Iris pigment epithelial cell (primary cell): ENCODE data around the gene PPP2R2C.

Experiments used
- DNase-seq: peaks from one replicate; pipeline ENCODE4 v3.0.0-alpha.2; 2011; ENCODE audit warnings: low read depth

The PPP2R2C gene

DNA sequence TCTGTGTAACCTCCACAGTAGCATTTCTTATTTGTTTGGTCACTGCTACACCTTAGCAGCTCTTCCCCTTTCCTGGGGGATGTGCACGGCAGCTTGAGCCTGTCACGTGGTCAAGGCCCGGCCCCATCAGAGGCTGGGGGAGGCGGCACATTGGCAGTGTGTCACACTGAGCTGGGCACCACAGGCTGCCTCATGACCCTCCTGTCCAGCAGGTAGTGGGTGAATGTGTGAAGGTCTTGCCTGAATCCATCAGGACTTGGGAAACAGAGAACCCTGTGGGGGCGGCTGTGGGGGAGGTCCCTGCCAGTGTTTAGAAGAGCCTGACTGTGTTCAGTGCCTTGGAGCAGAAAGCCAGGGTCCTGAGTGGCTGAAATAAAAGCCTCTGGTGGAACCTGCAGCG lies 169.5 kb downstream of the PPP2R2C start:
- no peak for DNase-seq

DNA sequence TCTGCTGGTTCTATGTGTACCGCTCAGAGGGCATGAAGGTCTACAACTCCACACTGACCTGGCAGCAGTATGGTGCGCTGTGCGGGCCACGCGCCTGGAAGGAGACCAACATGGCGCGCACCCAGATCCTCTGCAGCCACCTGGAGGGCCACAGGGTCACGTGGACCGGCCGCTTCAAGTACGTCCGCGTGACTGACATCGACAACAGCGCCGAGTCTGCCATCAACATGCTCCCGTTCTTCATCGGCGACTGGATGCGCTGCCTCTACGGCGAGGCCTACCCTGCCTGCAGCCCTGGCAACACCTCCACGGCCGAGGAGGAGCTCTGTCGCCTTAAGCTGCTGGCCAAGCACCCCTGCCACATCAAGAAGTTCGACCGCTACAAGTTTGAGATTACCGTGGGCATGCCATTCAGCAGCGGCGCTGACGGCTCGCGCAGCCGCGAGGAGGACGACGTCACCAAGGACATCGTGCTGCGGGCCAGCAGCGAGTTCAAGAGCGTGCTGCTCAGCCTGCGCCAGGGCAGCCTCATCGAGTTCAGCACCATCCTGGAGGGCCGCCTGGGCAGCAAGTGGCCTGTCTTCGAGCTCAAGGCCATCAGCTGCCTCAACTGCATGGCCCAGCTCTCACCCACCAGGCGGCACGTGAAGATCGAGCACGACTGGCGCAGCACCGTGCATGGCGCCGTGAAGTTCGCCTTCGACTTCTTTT lies 170.5 kb downstream of the PPP2R2C start:
- no peak for DNase-seq

DNA sequence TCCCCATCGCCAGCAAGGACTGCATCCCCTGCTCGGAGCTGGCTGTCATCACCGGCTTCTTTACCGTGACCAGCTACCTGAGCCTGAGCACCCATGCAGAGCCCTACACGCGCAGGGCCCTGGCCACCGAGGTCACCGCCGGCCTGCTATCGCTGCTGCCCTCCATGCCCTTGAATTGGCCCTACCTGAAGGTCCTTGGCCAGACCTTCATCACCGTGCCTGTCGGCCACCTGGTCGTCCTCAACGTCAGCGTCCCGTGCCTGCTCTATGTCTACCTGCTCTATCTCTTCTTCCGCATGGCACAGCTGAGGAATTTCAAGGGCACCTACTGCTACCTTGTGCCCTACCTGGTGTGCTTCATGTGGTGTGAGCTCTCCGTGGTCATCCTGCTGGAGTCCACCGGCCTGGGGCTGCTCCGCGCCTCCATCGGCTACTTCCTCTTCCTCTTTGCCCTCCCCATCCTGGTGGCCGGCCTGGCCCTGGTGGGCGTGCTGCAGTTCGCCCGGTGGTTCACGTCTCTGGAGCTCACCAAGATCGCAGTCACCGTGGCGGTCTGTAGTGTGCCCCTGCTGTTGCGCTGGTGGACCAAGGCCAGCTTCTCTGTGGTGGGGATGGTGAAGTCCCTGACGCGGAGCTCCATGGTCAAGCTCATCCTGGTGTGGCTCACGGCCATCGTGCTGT lies 171.2 kb downstream of the PPP2R2C start:
- no peak for DNase-seq

DNA sequence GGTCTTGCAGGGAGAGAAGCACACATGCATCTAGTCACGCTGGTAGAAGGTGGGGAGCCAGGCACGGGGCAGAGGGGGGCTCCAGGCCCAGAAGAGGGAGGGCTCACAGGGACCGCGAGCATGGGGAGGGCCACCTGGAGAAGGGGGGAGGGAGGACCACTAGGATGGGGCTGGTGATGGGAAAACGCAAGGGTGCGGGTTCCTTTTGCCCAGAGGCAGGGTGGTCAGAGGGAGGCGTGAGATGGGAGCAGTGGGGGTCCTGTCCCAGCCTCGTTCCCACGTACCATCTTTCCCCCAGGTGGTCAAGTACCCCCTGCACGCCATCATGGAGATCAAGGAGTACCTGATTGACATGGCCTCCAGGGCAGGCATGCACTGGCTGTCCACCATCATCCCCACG lies 172.1 kb downstream of the PPP2R2C start:
- DNase-seq, result no peak

DNA sequence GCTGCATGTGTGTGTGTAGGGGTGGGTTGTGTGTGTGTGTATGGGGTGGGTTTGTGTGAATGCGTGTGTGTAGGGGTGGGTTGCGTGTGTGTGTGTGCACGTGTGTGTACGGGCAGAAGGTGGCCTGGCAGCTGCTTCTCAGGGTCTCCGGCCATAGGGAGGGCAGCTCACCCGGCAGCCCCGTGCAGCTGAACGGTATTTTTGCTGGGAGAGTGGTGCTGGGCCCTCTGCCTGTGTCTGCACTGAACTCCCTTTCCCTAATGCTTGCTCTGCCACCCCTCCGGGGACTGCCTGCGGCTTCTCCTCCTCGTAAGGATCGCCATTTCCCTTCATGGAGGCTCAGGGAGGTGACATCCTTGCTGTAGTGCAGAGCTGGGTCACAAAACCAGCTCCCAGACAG lies 172.5 kb downstream of the PPP2R2C start:
- DNase-seq, result no peak

DNA sequence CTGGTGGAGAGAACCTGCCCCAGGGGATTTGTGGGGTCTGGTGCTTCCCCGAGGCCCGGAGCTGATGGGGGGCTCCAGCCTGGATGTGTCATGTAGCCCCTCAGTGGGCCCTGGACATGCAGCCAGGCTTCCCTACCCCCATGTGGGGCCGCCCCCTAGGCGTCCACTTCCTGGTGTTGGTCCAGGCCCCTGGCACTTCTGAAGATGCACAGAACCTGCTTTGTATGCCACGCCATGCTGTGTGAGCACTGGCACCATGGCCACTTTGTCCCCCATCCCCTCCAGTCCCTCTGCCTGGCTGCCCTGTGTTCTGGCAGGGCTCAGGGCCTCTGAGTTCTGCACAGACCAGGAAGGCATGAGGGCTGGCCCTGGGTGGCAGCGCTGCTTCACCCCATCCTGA lies 173.6 kb downstream of the PPP2R2C start:
- DNase-seq, result no peak

DNA sequence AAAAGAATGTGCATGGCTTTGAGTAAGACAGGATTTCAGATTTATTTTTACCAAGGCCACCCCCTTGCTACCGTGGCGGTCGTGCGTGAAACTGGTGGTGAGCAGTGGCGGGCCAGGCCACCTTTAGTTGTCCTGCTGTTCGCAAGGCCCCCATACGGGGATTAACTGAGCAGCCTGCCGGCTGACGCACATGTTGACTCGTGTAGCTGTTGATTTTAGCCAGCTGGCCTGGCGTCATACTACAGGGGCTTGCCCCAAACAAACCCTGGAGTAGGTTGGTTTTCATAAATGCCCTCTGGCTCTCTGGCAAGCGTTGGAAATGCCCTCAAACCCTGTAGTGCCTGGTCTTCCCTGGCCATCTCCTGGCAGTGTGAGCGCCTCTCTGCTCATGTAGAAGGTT lies 174.4 kb downstream of the PPP2R2C start:
- no peak for DNase-seq

DNA sequence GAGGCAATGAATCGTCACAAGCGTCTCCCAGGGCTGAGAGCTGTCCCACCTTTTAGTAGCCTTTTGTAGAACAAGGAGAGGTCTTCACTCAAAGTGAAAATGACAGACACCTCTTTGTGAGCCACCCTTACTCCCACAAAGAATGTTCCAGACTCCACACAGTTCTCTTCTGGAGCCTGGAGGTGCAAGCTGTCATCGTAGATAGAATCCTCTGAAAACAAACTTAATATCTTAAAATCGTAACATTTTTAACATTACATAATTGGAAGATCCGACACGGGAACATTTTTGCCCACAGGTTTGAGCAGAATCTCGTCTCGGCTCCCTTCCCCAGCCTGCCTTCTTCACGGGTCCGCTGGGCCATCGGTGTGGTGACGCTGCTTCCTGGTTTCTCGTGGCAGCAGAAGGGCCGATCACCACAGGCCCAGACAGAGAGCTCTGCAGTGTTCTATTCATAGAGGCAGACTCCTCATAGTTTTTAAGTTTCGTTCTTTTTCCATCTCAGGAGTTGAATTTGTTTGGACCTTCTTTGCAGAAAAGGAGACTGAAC lies 175.1 kb downstream of the PPP2R2C start:
- no peak for DNase-seq

DNA sequence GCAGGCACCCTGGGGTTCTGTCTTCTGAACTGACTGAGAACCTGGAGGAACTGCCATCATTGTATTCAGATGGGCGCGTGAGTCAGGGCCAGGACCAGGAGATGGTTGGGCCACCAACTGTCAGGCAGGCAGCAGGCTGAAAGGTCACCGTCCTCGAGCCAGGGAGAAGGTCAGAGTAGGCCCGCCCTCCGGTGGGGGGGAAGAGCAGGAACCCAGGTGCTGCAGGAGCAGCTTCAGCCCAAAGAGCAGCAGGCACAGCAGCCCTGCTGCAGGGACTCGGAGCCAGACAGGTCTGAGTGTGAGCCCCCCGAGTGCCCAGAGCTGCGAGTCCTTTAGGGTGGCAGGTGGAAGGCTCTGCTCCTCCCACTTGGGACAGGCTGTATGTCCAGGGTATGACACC lies 176.4 kb downstream of the PPP2R2C start:
- DNase-seq, result no peak

DNA sequence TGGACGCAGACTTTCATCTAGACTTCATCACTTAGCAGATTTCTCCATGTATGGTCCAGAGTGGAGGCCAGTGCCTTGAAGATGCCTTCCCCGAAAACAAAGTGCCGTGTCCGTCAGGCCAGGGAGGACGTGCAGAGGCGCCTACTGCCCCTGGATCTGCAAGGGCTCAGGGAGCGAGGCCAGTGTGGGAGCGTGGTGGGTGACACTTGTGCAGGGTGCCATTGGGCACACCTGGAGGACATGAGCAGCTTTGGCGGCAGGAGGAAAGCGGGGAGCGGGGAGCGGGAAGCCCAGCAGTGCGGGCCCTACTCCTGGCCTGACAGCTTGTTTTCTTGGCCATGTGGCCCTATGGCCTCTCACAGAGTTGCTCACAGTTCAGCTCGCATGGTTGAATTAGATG lies 176.9 kb downstream of the PPP2R2C start:
- DNase-seq, result no peak

DNA sequence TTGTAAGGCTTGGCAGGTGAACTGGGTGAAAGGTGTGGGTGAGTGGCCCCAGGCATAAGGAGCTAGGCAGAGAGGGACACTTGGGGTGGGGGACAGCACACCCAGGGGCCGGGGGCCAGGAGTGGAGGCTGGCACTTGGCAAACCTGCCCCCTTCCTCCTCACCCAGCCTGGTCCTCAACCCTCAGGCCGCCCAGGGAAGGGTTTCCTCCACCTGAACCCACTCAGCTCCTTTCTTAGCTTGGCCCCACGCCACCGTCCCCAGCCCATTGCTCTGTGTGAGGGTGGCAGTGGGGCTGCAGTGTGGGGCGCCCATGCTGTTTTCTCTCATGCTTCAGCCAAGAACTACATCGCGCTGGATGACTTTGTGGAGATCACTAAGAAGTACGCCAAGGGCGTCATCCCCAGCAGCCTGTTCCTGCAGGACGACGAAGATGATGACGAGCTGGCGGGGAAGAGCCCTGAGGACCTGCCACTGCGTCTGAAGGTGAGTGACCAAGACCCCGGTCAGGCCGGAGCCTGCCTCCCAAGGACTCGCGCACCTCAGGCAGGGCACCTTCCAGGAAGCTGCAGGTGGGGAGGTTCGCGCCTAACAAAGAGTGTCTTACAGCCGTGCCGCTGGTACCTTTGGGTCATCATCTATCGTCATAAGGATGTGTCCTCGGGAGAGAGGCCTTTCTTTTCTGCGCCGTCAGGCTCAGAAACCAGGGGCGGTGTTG lies 177.6 kb downstream of the PPP2R2C start:
- no peak for DNase-seq

DNA sequence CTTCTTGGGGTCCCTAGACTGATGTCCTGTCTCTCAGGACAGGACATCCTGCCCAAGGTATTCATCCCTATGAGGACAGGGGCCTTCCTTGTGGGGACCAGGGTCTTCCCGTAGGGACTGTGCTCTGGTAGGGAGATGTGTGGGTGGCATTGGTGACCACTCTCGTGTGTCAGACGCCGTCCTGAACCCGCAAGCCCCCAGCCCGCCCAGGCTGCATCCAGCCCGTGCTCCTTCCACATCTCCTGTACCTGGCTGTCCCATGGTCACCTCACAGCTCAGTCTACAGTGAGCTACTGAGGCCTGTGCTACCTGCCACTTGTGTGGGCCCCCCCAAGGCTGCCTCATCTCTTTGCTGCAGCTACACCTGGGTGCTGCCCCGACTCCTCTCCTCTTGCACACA lies 178.8 kb downstream of the PPP2R2C start:
- DNase-seq, result no peak

DNA sequence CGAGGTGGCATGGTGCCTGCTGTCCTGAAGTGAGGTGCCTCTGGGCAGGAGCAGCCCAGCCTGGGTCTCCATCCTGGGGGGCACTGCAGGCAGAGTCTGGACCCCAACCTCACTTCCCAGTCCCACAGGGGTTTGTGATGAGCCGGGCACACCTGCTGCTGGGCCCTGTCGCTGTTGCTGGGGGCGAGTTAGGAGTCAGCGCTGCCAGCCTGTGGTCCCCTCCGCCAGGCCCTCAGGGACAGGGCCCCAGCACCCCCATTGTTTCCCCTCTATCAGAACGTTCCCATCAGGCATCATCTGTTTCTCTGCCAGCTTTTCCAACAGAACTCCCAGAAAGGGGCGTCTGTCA lies 179.3 kb downstream of the PPP2R2C start:
- DNase-seq, result no peak

DNA sequence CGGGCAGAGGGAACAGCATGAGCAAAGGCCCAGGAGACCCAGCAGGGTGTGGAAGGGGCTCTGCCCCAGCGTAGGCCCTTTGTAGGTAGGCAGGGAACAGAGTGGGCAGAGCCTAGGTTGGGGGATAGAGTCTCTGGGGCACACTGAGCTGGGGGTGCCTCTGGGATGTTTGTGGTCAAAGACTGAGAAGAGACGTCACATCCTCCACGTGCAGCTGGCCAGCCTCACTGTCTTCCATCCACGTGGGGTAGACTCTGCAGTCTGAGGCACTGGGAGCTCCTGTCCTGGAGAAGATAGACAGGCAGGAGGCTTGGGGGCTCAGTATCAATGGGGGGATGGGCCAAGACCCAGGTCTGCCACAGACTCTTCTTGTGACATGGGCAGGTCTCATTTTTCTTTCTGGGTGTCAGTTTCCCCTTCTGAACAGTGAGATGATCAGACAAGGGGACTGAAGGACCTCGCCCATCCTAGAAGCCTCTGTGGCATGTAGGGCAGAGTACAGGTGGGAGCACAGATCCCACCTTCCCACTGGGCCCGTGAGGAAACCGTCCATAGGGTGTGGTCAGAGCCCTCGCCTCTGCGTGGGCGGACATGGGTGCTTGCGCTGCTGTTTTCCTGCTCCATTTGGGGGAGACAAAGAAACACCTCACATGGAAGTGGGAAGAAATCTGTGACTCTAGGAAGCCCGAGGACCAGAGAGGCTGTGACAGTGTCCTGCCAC lies 179.9 kb downstream of the PPP2R2C start:
- DNase-seq, result no peak

DNA sequence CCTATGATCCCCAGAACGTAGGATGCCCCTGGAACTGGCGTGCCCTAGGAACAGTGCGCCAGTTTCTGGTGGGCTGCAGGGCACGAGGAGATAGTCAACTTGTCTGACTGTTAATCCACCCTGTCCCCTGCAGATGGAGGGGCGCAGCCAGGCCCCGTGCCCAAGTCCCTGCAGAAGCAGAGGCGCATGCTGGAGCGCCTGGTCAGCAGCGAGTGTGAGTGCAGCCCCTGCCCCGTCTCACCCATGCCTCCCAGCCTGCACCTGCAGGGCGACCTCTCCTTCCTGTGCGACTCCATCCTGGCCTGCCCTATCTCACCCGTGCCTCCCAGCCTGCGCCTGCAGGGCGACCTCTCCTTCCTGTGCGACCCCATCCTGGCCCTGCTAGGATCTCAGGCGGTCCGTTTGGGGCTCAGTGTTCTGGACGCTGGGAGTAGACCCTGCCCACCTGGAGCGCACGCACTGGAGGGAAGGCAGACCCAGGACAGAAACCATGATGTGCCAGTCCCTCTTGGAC lies 180.6 kb downstream of the PPP2R2C start:
- no peak for DNase-seq

DNA sequence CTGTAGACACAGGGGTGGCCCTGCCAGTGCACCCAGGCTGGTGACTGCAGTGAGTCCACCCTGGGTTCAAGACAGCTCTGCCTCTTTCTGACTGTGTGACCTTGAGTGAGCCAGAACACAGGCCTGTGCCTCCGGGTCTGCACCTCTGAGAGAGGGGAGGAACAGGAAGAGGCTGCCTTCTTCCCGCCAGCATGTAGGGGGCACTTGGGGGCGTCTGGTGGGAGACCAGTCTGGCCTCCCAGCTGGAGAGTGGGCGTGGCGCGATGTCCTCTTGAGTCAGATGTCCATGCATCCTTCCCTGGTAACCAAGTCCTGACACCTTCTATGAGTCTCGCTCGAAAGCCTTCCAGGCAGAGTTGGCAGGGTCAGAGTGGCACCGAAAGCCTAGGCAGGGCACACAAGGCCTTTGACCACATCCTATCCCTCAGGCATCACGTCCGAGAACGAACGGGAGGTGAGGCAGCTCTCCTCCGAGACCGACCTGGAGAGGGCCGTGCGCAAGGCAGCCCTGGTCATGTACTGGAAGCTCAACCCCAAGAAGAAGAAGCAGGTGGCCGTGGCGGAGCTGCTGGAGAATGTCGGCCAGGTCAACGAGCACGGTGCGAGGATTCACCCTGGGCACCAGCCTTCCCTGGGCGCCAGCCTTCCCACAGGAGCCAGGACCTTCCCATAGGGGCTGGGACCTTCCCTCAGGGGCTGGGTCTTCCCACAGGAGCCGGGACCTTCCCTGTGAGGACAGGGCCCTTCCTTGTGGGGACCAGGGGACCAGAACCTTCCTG lies 181.5 kb downstream of the PPP2R2C start:
- DNase-seq, result no peak

DNA sequence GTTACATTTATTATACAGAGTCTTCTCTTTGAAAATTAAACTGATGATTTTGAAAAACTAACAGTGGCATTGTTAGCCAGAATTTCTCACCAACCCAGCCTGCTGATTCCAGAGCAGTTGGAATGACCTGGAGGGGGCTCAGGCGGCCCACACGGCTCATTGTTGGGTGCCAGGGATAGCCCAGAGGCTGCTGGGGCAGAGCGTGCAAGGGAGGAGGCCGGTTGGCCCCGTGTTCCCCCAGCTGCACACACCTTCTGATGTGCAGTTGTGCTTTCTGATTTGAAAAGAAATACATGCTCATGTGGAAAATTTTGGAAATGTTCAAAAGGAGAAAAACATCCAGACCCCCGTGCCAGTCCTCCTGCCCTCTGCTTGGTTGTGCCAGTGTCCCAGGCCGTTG lies 182.2 kb downstream of the PPP2R2C start:
- DNase-seq, result no peak

DNA sequence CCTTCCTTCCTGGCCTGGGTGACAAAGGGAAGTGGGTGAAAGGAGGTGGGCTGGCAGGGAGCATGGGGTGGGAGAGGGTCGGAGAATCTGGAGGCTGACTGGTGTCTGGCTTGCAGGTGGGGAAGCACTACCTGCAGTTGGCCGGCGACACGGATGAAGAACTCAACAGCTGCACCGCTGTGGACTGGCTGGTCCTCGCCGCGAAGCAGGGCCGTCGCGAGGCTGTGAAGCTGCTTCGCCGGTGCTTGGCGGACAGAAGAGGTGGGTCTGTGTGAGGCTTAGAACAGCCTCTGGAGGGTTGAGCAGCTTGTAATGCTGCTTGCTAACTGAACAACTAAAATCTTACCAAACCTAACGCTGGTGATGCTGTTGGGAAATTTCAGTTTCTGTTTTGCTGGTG lies 183.5 kb downstream of the PPP2R2C start:
- no peak for DNase-seq

DNA sequence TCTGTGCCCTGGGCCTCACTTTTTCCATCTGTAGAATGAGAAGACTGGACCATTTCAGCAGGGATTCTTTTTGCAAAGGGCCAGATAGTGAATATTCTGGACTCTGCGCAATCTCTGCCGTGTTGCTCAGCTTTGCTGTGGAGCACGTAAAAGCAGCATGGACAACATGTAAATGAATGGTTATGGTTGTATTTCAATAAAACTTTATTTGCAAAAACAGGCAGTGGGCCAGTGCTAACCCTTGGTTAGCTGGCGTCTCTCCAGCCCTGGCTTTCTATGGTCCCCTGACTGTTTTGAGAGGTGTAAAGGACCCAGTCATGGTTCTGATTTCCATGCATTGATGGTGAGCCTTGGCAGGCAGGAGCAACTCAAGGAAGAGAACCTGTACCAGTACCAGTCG lies 184.1 kb downstream of the PPP2R2C start:
- no peak for DNase-seq

DNA sequence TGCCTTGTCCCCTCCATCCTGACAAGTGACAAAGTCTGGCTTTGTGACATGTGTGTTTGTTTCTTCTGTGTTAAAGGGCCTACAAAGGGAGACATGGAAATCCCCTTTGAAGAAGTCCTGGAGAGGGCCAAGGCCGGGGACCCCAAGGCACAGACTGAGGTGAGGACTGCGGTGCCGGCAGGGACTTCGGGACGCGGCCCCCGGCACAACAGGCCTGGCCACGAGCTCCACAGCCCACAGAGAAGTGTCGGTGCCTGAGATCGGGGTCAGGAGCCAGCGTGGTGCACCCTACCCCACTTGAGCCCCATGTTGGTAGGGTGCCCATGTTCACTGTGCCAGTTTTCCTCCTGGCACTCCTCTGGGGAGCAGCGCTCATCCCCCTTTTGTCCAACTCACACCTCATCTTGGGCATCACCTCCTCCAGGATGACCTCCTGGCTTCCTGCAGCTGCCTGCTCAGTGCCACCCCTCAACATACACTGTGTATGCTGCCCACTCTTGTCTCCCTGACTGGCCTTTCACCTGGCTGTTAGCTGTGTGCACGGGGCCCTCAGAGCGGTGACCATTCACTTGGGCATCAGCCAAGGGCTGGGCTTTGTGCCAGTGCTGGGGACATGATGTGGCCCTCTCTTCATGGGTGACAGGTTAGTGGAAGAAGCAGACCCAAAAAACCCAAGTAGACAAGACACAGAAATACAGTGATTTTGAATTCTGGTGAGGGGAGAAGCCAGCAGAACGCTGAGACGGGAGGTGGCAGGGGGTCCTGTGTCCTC lies 185.2 kb downstream of the PPP2R2C start:
- DNase-seq, result no peak

DNA sequence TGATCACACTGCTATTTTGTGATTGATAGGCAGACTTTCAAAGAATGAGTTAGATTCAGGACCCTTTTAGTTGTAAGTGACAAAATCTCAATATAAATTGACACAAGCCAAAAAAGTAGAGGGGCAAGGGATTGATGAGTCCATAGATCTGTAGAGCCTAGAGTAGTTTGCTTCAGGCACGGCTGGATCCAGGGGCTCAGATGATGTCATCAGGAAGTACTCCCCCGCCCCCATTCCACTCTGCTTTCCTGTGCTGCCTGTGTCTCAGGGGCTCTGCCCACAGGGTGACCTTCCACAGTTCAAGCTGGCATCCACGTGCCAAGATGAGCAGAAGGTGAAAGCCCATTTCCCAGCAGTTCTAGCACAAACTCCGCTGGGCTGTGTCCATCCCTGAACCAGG lies 189.1 kb downstream of the PPP2R2C start:
- no peak for DNase-seq
